ENCODE measurements around the gene KSR2.

DNA sequence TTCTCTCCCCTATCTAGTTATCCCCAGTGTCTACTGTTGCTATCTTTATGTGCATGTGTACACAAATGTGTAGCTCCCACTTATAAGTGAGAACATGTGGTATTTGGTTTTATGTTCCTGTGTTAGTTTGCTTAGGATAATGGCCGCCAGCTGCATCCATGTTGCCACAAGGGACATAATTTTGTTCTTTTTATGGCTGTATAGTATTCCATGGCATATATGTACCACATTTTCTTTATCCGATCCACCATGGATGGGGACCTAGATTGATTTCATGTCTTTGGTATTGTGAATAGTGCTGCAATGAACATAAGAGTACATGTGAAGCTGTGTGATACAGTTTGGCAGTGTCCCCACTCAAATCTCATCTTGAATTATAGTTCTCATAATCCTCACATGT is 218.1 kb downstream of the KSR2 start:
- TF ChIP-seq, protein P1, sequence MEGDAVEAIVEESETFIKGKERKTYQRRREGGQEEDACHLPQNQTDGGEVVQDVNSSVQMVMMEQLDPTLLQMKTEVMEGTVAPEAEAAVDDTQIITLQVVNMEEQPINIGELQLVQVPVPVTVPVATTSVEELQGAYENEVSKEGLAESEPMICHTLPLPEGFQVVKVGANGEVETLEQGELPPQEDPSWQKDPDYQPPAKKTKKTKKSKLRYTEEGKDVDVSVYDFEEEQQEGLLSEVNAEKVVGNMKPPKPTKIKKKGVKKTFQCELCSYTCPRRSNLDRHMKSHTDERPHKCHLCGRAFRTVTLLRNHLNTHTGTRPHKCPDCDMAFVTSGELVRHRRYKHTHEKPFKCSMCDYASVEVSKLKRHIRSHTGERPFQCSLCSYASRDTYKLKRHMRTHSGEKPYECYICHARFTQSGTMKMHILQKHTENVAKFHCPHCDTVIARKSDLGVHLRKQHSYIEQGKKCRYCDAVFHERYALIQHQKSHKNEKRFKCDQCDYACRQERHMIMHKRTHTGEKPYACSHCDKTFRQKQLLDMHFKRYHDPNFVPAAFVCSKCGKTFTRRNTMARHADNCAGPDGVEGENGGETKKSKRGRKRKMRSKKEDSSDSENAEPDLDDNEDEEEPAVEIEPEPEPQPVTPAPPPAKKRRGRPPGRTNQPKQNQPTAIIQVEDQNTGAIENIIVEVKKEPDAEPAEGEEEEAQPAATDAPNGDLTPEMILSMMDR (IDR thresholded peaks at IDR 0.05; ENCODE audit: low read depth, low read length) = no peak
- no peak for TF ChIP-seq EZH2phosphoT487 (IDR thresholded peaks at IDR 0.05; ENCODE audit: low read depth)

Measured in OCI-LY3 (cell line).